Measurements from ENCODE around the gene MT1M. TPM values are rescaled to one million over a fixed set of nuclear protein-coding genes. Genes with fewer than 3 reads are reported as not detected.
"Not testable (repeated sequence)": the region's sequence is repeated elsewhere in the genome, so short reads cannot be mapped to it uniquely, and the experiment has no call there.

MT1M gene
- total RNA-seq, 2 experiments from 2014 or later, result not detected

GRCh38 chr16:56658327-56658875 lies 25.9 kb downstream of the MT1M start:
- Mint-ChIP-seq H3K27me3 (peaks cover under 1% of the 10 kb centered on the region), H3K27ac (no peak overlapping the region), H3K9me3 (no peaks in the 10 kb centered on the region), H3K4me1 (ENCODE audit: low read depth) (peaks cover 16% of the 10 kb centered on the region), H3K4me3 (peak overlapping the region; percentile 94), H3K36me3 (no peaks in the 10 kb centered on the region)
- ChIA-PET POLR2A (no interaction called here), CTCF (interaction anchor here (0.7 to 1.0 kb wide), 2 partner anchors 43 to 211 kb away, joined by 3 to 5 read pairs; no protein-coding TSS in a partner anchor)
- DNase-seq, result no peak
- intact Hi-C loops (cut with micrococcal nuclease), result loop anchor here (1.0 kb wide), 1 partner anchor 15 kb away; no protein-coding TSS in a partner anchor

GRCh38 chr16:56662357-56663354 lies 30.2 kb downstream of the MT1M start:
- peaks cover 15% of the 10 kb centered on the region for H3K4me1 Mint-ChIP-seq (ENCODE audit: low read depth)
- H3K36me3 Mint-ChIP-seq, result peaks cover 2% of the 10 kb centered on the region
- peak overlapping the region; percentile 62 for H3K27ac Mint-ChIP-seq
- peak overlapping the region; percentile 80 for H3K4me3 Mint-ChIP-seq
- peaks cover 5% of the 10 kb centered on the region for H3K27me3 Mint-ChIP-seq
- ChIA-PET CTCF (interaction anchor here (0.6 to 2.4 kb wide), 5 partner anchors 11 to 65 kb away, joined by 3 to 8 read pairs (median 4); partner anchors contain the start of gene MT2A), POLR2A (no interaction called here)
- H3K9me3 Mint-ChIP-seq, result no peaks in the 10 kb centered on the region
- peak; percentile 63 for DNase-seq
- intact Hi-C loops (cut with micrococcal nuclease), result loop anchor here (2.0 kb wide), 1 partner anchor 20 kb away; the partner anchor contains the start of gene MT1X

- intact Hi-C loops (cut with micrococcal nuclease), result no loop called here
- H3K27me3 Mint-ChIP-seq, result peaks cover 21% of the 10 kb centered on the region
- no peak for DNase-seq
- POLR2A ChIA-PET, result no interaction called here
- no peak overlapping the region for H3K27ac Mint-ChIP-seq
- H3K4me3 Mint-ChIP-seq, result no peak overlapping the region
- H3K4me1 Mint-ChIP-seq (ENCODE audit: low read depth), result peaks cover 23% of the 10 kb centered on the region
- no peaks in the 10 kb centered on the region for H3K9me3 Mint-ChIP-seq
- CTCF ChIA-PET, result interaction anchor here (0.6 to 1.3 kb wide), 2 partner anchors 38 to 228 kb away, joined by 3 to 5 read pairs; no protein-coding TSS in a partner anchor
- H3K36me3 Mint-ChIP-seq, result peaks cover 2% of the 10 kb centered on the region
Measured at GRCh38 chr16:56664506-56664905, 32.0 kb downstream of the MT1M start.

GRCh38 chr16:56665286-56666261 lies 33.1 kb downstream of the MT1M start:
- H3K9me3 Mint-ChIP-seq; H3K27ac Mint-ChIP-seq; H3K36me3 Mint-ChIP-seq; DNase-seq; POLR2A ChIA-PET; H3K4me3 Mint-ChIP-seq; intact Hi-C loops (cut with micrococcal nuclease): not testable (repeated sequence)
- CTCF ChIA-PET, result interaction anchor here (1.3 kb wide), 1 partner anchor 36 kb away, joined by 3 read pairs; no protein-coding TSS in a partner anchor
- Mint-ChIP-seq H3K27me3 (peaks cover 30% of the 10 kb centered on the region), H3K4me1 (ENCODE audit: low read depth) (peaks cover 27% of the 10 kb centered on the region)

GRCh38 chr16:56667581-56668571 lies 35.4 kb downstream of the MT1M start, which contains the start of gene MT1G:
Gene MT1G (minus strand): TSS chr16:56668065. CDS start chr16:56667993, 72 bp downstream.
- H3K27ac Mint-ChIP-seq, result no peak within 1 kb of the TSS
- POLR2A ChIA-PET, result interaction anchor here (1.3 kb wide), 1 partner anchor 15 kb away, joined by 3 read pairs; no protein-coding TSS in a partner anchor
- H3K27me3 Mint-ChIP-seq, result peaks cover 42% of the 10 kb centered on the region
- no peaks in the 10 kb centered on the region for H3K9me3 Mint-ChIP-seq
- no peak within 1 kb of the TSS for H3K4me3 Mint-ChIP-seq
- peak; percentile 37 for DNase-seq
- CTCF ChIA-PET, result interaction anchor here (0.6 to 1.3 kb wide), 2 partner anchors 22 to 64 kb away, joined by 3 read pairs; no protein-coding TSS in a partner anchor
- intact Hi-C loops (cut with micrococcal nuclease), result no loop called here
- H3K4me1 Mint-ChIP-seq (ENCODE audit: low read depth), result peaks cover 21% of the 10 kb centered on the region
- H3K36me3 Mint-ChIP-seq, result peaks cover 2% of the 10 kb centered on the region

GRCh38 chr16:56669005-56669839 lies 36.8 kb downstream of the MT1M start, which contains the start of gene MT1H:
Gene MT1H (plus strand): TSS chr16:56669814. CDS start chr16:56669885, 71 bp downstream.
- CTCF ChIA-PET, result interaction anchor here (1.3 kb wide), 1 partner anchor 69 kb away, joined by 3 read pairs; no protein-coding TSS in a partner anchor
- no peak for DNase-seq
- Mint-ChIP-seq H3K27me3 (peaks cover 45% of the 10 kb centered on the region), H3K4me3 (no peak within 1 kb of the TSS), H3K9me3 (no peaks in the 10 kb centered on the region), H3K27ac (no peak within 1 kb of the TSS), H3K36me3 (peaks cover 2% of the 10 kb centered on the region), H3K4me1 (ENCODE audit: low read depth) (peaks cover 17% of the 10 kb centered on the region)
- intact Hi-C loops (cut with micrococcal nuclease), result no loop called here
- POLR2A ChIA-PET, result interaction anchor here (1.0 to 1.3 kb wide), 2 partner anchors 13 to 14 kb away, joined by 3 read pairs; partner anchors contain the start of gene MT1X

- no peaks in the 10 kb centered on the region for H3K9me3 Mint-ChIP-seq
- H3K27ac Mint-ChIP-seq, result no peak overlapping the region
- CTCF ChIA-PET, result interaction anchor here (0.6 to 1.3 kb wide), 3 partner anchors 17 to 70 kb away, joined by 3 to 4 read pairs (median 3); no protein-coding TSS in a partner anchor
- no peak overlapping the region for H3K4me3 Mint-ChIP-seq
- intact Hi-C loops (cut with micrococcal nuclease), result no loop called here
- peaks cover 2% of the 10 kb centered on the region for H3K36me3 Mint-ChIP-seq
- POLR2A ChIA-PET, result interaction anchor here (1.0 kb wide), 1 partner anchor 12 kb away, joined by 3 read pairs; the partner anchor contains the start of gene MT1X
- peaks cover 51% of the 10 kb centered on the region for H3K27me3 Mint-ChIP-seq
- no peak for DNase-seq
- peaks cover 17% of the 10 kb centered on the region for H3K4me1 Mint-ChIP-seq (ENCODE audit: low read depth)
Measured at GRCh38 chr16:56669840-56670619, 37.6 kb downstream of the MT1M start.

- Mint-ChIP-seq H3K27me3 (peaks cover 54% of the 10 kb centered on the region), H3K4me3 (no peak overlapping the region), H3K9me3 (no peaks in the 10 kb centered on the region), H3K27ac (no peak overlapping the region), H3K4me1 (ENCODE audit: low read depth) (peaks cover 21% of the 10 kb centered on the region), H3K36me3 (peaks cover 2% of the 10 kb centered on the region)
- ChIA-PET CTCF (interaction anchor here (0.9 kb wide), 1 partner anchor 27 kb away, joined by 3 read pairs; no protein-coding TSS in a partner anchor), POLR2A (no interaction called here)
- DNase-seq, result no peak
- intact Hi-C loops (cut with micrococcal nuclease), result no loop called here
Measured at GRCh38 chr16:56670620-56670934, 38.1 kb downstream of the MT1M start.

- H3K36me3 Mint-ChIP-seq; intact Hi-C loops (cut with micrococcal nuclease); H3K9me3 Mint-ChIP-seq; H3K27ac Mint-ChIP-seq; POLR2A ChIA-PET; DNase-seq; H3K4me3 Mint-ChIP-seq: not testable (repeated sequence)
- CTCF ChIA-PET, result interaction anchor here (2.9 kb wide), 1 partner anchor 30 kb away, joined by 13 read pairs; no protein-coding TSS in a partner anchor
- H3K27me3 Mint-ChIP-seq, result peaks cover 54% of the 10 kb centered on the region
- peaks cover 26% of the 10 kb centered on the region for H3K4me1 Mint-ChIP-seq (ENCODE audit: low read depth)
Measured at GRCh38 chr16:56671691-56672090, 39.2 kb downstream of the MT1M start.
